ENCODE measurements around the gene FCGBP. TPM values are rescaled to one million over a fixed set of nuclear protein-coding genes. Genes with fewer than 3 reads are reported as not detected.
"Not testable (repeated sequence)": the region's sequence is repeated elsewhere in the genome, so short reads cannot be mapped to it uniquely, and the experiment has no call there.

FCGBP gene
- total and polyA plus RNA-seq, 5 experiments from 2014 or later, result 2.7 to 230 (median 11.6) TPM

- peak overlapping the region in 3 of 10 donors; percentile 22 to 25 (median 24) for H3K27ac Mint-ChIP-seq
Measured at GRCh38 chr19:39897511-39898245, 36.8 kb downstream of the FCGBP start.

GRCh38 chr19:39895096-39895495 lies 39.3 kb downstream of the FCGBP start:
- Mint-ChIP-seq H3K4me1 (peaks cover 9 to 37% (median 28%) of the 10 kb centered on the region in 4 donors), H3K36me3 (peaks cover 16 to 38% (median 28%) of the 10 kb centered on the region in 3 donors), H3K27ac (peak overlapping the region; percentile 38 to 98 (median 71)), H3K4me3 (peak overlapping the region in 2 of 10 donors; percentile 40 to 68)
- DNase-seq, H3K27me3 Mint-ChIP-seq, H3K9me3 Mint-ChIP-seq, ATAC-seq: not testable (repeated sequence)
- POLR2A ChIA-PET, result interaction anchor here (0.9 kb wide), 1 partner anchor 75 kb away, joined by 3 read pairs; no protein-coding TSS in a partner anchor

More at GRCh38 chr19:39897511-39898245, 36.8 kb downstream of the FCGBP start:
- Mint-ChIP-seq H3K4me1 (peaks cover 9 to 20% (median 12%) of the 10 kb centered on the region in 4 donors), H3K36me3 (peaks cover 0 to 16% (median 8%) of the 10 kb centered on the region in 3 donors)
- H3K9me3 Mint-ChIP-seq, H3K27me3 Mint-ChIP-seq, H3K4me3 Mint-ChIP-seq, POLR2A ChIA-PET: not testable (repeated sequence)
- peak in 1 of 2 donors; percentile 61 for ATAC-seq
- DNase-seq, result peak in 4 of 10 donors; percentile 42 to 56 (median 49)

GRCh38 chr19:39894236-39894606 lies 40.2 kb downstream of the FCGBP start:
- Mint-ChIP-seq H3K27ac (peak overlapping the region in 4 of 10 donors; percentile 51 to 98 (median 82)), H3K36me3 (peaks cover 16 to 43% (median 28%) of the 10 kb centered on the region in 3 donors), H3K4me1 (peaks cover 9 to 37% (median 28%) of the 10 kb centered on the region in 4 donors)
- H3K4me3 Mint-ChIP-seq, H3K27me3 Mint-ChIP-seq, ATAC-seq, H3K9me3 Mint-ChIP-seq, DNase-seq: not testable (repeated sequence)
- POLR2A ChIA-PET, result interaction anchor here (0.9 kb wide), 1 partner anchor 76 kb away, joined by 3 read pairs; no protein-coding TSS in a partner anchor

GRCh38 chr19:39893366-39894235 lies 40.8 kb downstream of the FCGBP start:
- H3K27ac Mint-ChIP-seq, result peak overlapping the region; percentile 65 to 96 (median 94)
- peak overlapping the region; percentile 36 to 92 (median 58) for H3K4me3 Mint-ChIP-seq
- ATAC-seq (peak; percentile 82 to 95), DNase-seq (peak; percentile 59 to 90 (median 84))
- POLR2A ChIA-PET, result interaction anchor here (1.5 kb wide), 1 partner anchor 40 kb away, joined by 3 read pairs; no protein-coding TSS in a partner anchor
- H3K4me1 Mint-ChIP-seq, result peaks cover 9 to 37% (median 28%) of the 10 kb centered on the region in 4 donors
- H3K27me3 Mint-ChIP-seq, H3K9me3 Mint-ChIP-seq: not testable (repeated sequence)
- H3K36me3 Mint-ChIP-seq, result peaks cover 16 to 41% (median 28%) of the 10 kb centered on the region in 3 donors

- POLR2A ChIA-PET, result interaction anchor here (1.0 to 1.5 kb wide), 2 partner anchors 39 to 49 kb away, joined by 3 read pairs; no protein-coding TSS in a partner anchor
- Mint-ChIP-seq H3K4me1 (peaks cover 5 to 35% (median 27%) of the 10 kb centered on the region in 4 donors), H3K36me3 (peaks cover 16 to 41% (median 28%) of the 10 kb centered on the region in 3 donors), H3K27ac (peak overlapping the region in 9 of 10 donors; percentile 3 to 92 (median 84)), H3K4me3 (peak overlapping the region in 7 of 10 donors; percentile 5 to 85 (median 40))
- H3K9me3 Mint-ChIP-seq, DNase-seq, H3K27me3 Mint-ChIP-seq, ATAC-seq: not testable (repeated sequence)
Measured at GRCh38 chr19:39892506-39892902, 41.9 kb downstream of the FCGBP start.

GRCh38 chr19:39891660-39892505 lies 42.6 kb downstream of the FCGBP start:
- ATAC-seq, H3K9me3 Mint-ChIP-seq, DNase-seq, H3K27me3 Mint-ChIP-seq: not testable (repeated sequence)
- POLR2A ChIA-PET, result interaction anchor here (1.0 kb wide), 1 partner anchor 50 kb away, joined by 3 read pairs; no protein-coding TSS in a partner anchor
- H3K27ac Mint-ChIP-seq, result peak overlapping the region in 9 of 10 donors; percentile 3 to 92 (median 84)
- peaks cover 5 to 35% (median 27%) of the 10 kb centered on the region in 4 donors for H3K4me1 Mint-ChIP-seq
- peaks cover 16 to 41% (median 28%) of the 10 kb centered on the region in 3 donors for H3K36me3 Mint-ChIP-seq
- peak overlapping the region in 7 of 10 donors; percentile 5 to 85 (median 40) for H3K4me3 Mint-ChIP-seq

GRCh38 chr19:39890755-39891551 lies 43.5 kb downstream of the FCGBP start:
- peaks cover 16 to 41% (median 28%) of the 10 kb centered on the region in 3 donors for H3K36me3 Mint-ChIP-seq
- ATAC-seq (no peak), DNase-seq (no peak)
- H3K4me1 Mint-ChIP-seq, result peaks cover 5 to 35% (median 27%) of the 10 kb centered on the region in 4 donors
- H3K4me3 Mint-ChIP-seq, result peak overlapping the region in 3 of 10 donors; percentile 4 to 85 (median 57)
- peak overlapping the region in 7 of 10 donors; percentile 7 to 88 (median 63) for H3K27ac Mint-ChIP-seq
- H3K27me3 Mint-ChIP-seq, result no peaks in the 10 kb centered on the region
- POLR2A ChIA-PET, result interaction anchor here (0.7 to 1.1 kb wide), 2 partner anchors 44 to 61 kb away, joined by 3 to 4 read pairs; no protein-coding TSS in a partner anchor
- H3K9me3 Mint-ChIP-seq, result no peaks in the 10 kb centered on the region

GRCh38 chr19:39889872-39890754 lies 44.3 kb downstream of the FCGBP start:
- peaks cover 5 to 35% (median 25%) of the 10 kb centered on the region in 4 donors for H3K4me1 Mint-ChIP-seq
- H3K36me3 Mint-ChIP-seq, result peaks cover 16 to 39% (median 28%) of the 10 kb centered on the region in 3 donors
- not testable (repeated sequence) for ATAC-seq, H3K27me3 Mint-ChIP-seq, DNase-seq, H3K9me3 Mint-ChIP-seq, H3K4me3 Mint-ChIP-seq
- POLR2A ChIA-PET, result interaction anchor here (0.7 to 1.1 kb wide), 3 partner anchors 43 to 1041 kb away, joined by 3 to 5 read pairs (median 4); no protein-coding TSS in a partner anchor
- H3K27ac Mint-ChIP-seq, result peak overlapping the region in 7 of 10 donors; percentile 4 to 88 (median 63)

- peaks cover 0 to 19% (median 14%) of the 10 kb centered on the region in 4 donors for H3K4me1 Mint-ChIP-seq
Measured at GRCh38 chr19:39887456-39887951, 46.9 kb downstream of the FCGBP start.

More at GRCh38 chr19:39887456-39887951, 46.9 kb downstream of the FCGBP start:
- H3K9me3 Mint-ChIP-seq, H3K27ac Mint-ChIP-seq, DNase-seq, ATAC-seq, H3K27me3 Mint-ChIP-seq, H3K4me3 Mint-ChIP-seq, POLR2A ChIA-PET: not testable (repeated sequence)
- peaks cover 16 to 33% (median 19%) of the 10 kb centered on the region in 3 donors for H3K36me3 Mint-ChIP-seq
